H1 (cell line): ENCODE results near the gene CDH2.

ENCODE experiments used
- CEBPB ChIP-seq: IDR thresholded peaks from 2 replicates; pipeline ENCODE4 v1.6.1; 2012; ENCODE audit warnings: low read depth, low read length
- TF ChIP-seq, protein P1 (sequence below), 3 experiments: IDR thresholded peaks; 1 replicate in 2 of 3; 2 replicates in 1 of 3; pipeline versions ENCODE4 v1.5.1 to v1.6.1; 2011; ENCODE audit warnings: low read length in 3 of 3, mild to moderate bottlenecking in 3 of 3, inconsistent platforms in 2 of 3, low read depth in 1 of 3, moderate library complexity in 1 of 3; ENCODE audit not compliant: insufficient read depth in 1 of 3; ENCODE audit errors: control extremely low read depth in 1 of 3

GRCh38 chr18:28039078-28039477 lies 137.9 kb downstream of the CDH2 start:
- TF ChIP-seq CEBPB: no peak
- TF ChIP-seq, protein P1, sequence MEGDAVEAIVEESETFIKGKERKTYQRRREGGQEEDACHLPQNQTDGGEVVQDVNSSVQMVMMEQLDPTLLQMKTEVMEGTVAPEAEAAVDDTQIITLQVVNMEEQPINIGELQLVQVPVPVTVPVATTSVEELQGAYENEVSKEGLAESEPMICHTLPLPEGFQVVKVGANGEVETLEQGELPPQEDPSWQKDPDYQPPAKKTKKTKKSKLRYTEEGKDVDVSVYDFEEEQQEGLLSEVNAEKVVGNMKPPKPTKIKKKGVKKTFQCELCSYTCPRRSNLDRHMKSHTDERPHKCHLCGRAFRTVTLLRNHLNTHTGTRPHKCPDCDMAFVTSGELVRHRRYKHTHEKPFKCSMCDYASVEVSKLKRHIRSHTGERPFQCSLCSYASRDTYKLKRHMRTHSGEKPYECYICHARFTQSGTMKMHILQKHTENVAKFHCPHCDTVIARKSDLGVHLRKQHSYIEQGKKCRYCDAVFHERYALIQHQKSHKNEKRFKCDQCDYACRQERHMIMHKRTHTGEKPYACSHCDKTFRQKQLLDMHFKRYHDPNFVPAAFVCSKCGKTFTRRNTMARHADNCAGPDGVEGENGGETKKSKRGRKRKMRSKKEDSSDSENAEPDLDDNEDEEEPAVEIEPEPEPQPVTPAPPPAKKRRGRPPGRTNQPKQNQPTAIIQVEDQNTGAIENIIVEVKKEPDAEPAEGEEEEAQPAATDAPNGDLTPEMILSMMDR (IDR thresholded peaks at IDR 0.05; ENCODE audit: control extremely low read depth in 1 of 3, insufficient read depth in 1 of 3, low read depth in 1 of 3, low read length in 3 of 3): no peak
